ENCODE measurements around the gene TTLL11. TPM values are rescaled to one million over a fixed set of nuclear protein-coding genes. Genes with fewer than 3 reads are reported as not detected.

The TTLL11 gene
- total RNA-seq, 4 donors from 2014 or later: 20.5 to 41.3 (median 27.6) TPM

DNA sequence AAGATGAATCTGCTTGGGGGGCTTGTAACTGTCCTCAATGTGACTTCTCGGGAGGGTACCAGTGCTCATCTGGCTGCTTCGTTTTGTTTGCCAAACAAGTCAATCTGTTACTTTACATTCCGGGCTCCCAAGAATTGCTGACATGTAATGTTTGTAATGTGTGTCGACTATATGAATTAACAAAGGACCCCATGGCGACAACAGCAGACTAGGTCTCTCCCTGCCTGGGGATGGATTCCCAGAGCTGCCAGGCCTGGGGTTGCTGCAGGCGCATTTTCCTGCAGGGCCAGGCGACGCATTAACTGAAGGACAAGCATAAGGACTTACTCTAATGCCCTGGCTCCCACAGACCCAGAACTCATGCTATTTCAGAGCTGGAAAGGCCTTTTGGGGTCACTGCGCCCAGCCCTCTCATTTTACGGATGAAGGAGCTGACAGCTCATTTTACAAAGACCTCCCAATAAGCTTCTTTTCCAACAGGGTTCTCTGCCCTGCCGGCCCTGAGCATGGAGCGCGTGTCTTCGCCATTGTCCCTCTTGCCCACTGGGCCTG is 214.8 kb downstream of the TTLL11 start:
- Histone ChIP-seq H3K27ac (replicated peaks in 1 of 4) (no peak overlapping the region), H3K27me3 (no peaks in the 10 kb centered on the region), H3K9me3 (no peaks in the 10 kb centered on the region), H3K36me3 (no peaks in the 10 kb centered on the region), H3K4me3 (no peak overlapping the region), H3K4me1 (no peaks in the 10 kb centered on the region)
- intact Hi-C loops (cut with DNase I): no loop called here
- WGBS: 88% methylated on average over 14 of the region's 14 CpGs
- no peak for TF ChIP-seq EP300 (IDR thresholded peaks at IDR 0.05)
- TF ChIP-seq, protein P1, sequence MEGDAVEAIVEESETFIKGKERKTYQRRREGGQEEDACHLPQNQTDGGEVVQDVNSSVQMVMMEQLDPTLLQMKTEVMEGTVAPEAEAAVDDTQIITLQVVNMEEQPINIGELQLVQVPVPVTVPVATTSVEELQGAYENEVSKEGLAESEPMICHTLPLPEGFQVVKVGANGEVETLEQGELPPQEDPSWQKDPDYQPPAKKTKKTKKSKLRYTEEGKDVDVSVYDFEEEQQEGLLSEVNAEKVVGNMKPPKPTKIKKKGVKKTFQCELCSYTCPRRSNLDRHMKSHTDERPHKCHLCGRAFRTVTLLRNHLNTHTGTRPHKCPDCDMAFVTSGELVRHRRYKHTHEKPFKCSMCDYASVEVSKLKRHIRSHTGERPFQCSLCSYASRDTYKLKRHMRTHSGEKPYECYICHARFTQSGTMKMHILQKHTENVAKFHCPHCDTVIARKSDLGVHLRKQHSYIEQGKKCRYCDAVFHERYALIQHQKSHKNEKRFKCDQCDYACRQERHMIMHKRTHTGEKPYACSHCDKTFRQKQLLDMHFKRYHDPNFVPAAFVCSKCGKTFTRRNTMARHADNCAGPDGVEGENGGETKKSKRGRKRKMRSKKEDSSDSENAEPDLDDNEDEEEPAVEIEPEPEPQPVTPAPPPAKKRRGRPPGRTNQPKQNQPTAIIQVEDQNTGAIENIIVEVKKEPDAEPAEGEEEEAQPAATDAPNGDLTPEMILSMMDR (IDR thresholded peaks at IDR 0.05): no peak
- TF ChIP-seq POLR2AphosphoS5 (IDR thresholded peaks at IDR 0.05): no peak
- no peak for TF ChIP-seq POLR2A (IDR thresholded peaks at IDR 0.05; ENCODE audit: low read depth)
- DNase-seq (ENCODE audit: extremely low spot score): no peak

DNA sequence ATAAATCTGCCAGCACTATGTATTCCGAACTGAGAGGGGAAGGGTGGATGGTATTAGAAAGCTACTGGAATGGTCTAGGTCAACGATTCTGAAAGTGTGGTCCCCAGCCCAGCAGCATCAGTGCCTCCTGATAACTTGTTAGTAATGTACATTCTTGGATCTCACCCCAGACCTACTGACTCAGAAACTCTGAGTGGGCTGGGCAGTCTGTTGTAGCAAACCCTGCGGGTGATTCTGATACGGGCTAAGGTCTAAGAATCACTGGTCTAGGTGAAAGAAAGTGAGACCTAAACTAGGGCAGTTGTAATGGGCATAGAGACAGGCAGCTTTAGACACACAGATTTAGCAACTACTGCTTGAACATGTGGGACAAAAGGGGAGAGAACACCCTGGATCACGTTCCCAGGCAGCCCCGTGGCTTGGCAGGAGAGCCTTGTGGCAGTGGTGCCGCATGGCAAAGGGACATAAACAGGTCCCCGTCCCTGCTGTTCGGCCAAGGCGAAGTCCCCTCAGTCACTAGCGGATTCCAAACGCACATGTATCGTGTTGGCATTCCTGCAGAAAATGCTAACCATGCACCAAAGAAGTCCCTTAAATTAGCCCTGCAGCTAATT is 216.3 kb downstream of the TTLL11 start:
- 89% methylated on average over 13 of the region's 13 CpGs for WGBS
- Histone ChIP-seq H3K27me3 (no peaks in the 10 kb centered on the region), H3K9me3 (no peaks in the 10 kb centered on the region), H3K4me3 (no peak overlapping the region), H3K27ac (replicated peaks in 1 of 4) (no peak overlapping the region), H3K36me3 (no peaks in the 10 kb centered on the region), H3K4me1 (no peaks in the 10 kb centered on the region)
- intact Hi-C loops (cut with DNase I): no loop called here
- no peak for DNase-seq (ENCODE audit: extremely low spot score)
- TF ChIP-seq POLR2AphosphoS5 (IDR thresholded peaks at IDR 0.05): no peak
- TF ChIP-seq, protein P1 (IDR thresholded peaks at IDR 0.05): no peak
- TF ChIP-seq POLR2A (IDR thresholded peaks at IDR 0.05; ENCODE audit: low read depth): no peak
- TF ChIP-seq EP300 (IDR thresholded peaks at IDR 0.05): no peak

DNA sequence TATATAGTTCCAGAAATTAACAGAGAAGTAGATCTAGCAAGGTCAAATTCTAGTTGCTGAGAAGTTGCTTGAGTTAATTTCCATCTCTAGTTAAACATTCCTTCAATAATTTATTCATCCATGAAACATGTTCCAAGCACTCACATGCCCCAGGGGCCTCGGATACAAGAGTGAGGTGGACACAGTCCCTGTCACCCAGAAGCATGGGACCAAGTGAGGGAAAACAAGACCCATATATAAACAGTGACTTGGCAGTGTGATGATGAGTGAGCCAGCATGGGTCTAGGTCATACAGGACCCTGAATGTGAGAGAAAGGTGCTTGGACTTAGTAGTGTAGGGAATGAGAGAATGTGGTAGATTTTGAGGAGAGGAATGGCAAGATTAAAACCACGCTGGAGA is 216.9 kb downstream of the TTLL11 start:
- no peaks in the 10 kb centered on the region for H3K36me3 ChIP-seq
- H3K9me3 ChIP-seq: no peaks in the 10 kb centered on the region
- no peaks in the 10 kb centered on the region for H3K4me1 ChIP-seq
- no peak overlapping the region for H3K27ac ChIP-seq (replicated peaks in 1 of 4)
- no peak for DNase-seq (ENCODE audit: extremely low spot score)
- WGBS: 87% methylated on average over 2 of the region's 2 CpGs
- TF ChIP-seq EP300 (IDR thresholded peaks at IDR 0.05) (no peak), POLR2AphosphoS5 (IDR thresholded peaks at IDR 0.05) (no peak), POLR2A (IDR thresholded peaks at IDR 0.05; ENCODE audit: low read depth) (no peak)
- TF ChIP-seq, protein P1 (IDR thresholded peaks at IDR 0.05): no peak
- no peaks in the 10 kb centered on the region for H3K27me3 ChIP-seq
- no peak overlapping the region for H3K4me3 ChIP-seq
- intact Hi-C loops (cut with DNase I): no loop called here

DNA sequence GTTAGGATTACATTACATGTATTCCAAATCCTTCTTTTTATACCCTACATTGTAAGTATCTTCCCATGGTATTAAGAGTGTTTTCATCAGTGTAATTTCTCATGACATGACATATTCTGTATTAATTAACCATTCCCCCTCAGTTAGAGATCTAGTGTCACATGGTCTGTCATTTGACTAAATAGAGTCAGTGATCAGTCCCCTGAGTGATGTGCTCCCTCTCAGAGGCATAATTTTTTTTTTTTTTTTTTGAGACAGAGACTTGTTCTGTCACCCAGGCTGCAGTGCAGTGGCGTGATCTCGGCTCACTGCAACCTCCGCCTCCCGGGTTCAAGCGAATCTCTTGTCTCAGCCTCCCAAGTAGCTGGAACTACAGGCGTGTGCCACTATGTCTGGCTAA is 218.6 kb downstream of the TTLL11 start:
- Histone ChIP-seq H3K9me3 (no peaks in the 10 kb centered on the region), H3K4me3 (no peak overlapping the region), H3K27ac (replicated peaks in 1 of 4) (no peak overlapping the region), H3K36me3 (peaks cover 0 to 10% (median 7%) of the 10 kb centered on the region in 4 donors), H3K4me1 (no peaks in the 10 kb centered on the region), H3K27me3 (no peaks in the 10 kb centered on the region)
- no peak for DNase-seq (ENCODE audit: extremely low spot score)
- intact Hi-C loops (cut with DNase I): no loop called here
- WGBS: 93% methylated on average over 6 of the region's 6 CpGs
- TF ChIP-seq POLR2A (IDR thresholded peaks at IDR 0.05; ENCODE audit: low read depth): no peak
- TF ChIP-seq, protein P1 (IDR thresholded peaks at IDR 0.05): no peak
- no peak for TF ChIP-seq EP300 (IDR thresholded peaks at IDR 0.05)
- TF ChIP-seq POLR2AphosphoS5 (IDR thresholded peaks at IDR 0.05): no peak

All from esophagus muscularis mucosa (tissue), 4 donors.